ENCODE measurements around the gene ANKRD29.
"Not testable (repeated sequence)": the region's sequence is repeated elsewhere in the genome, so short reads cannot be mapped to it uniquely, and the experiment has no call there.

The ANKRD29 gene

DNA sequence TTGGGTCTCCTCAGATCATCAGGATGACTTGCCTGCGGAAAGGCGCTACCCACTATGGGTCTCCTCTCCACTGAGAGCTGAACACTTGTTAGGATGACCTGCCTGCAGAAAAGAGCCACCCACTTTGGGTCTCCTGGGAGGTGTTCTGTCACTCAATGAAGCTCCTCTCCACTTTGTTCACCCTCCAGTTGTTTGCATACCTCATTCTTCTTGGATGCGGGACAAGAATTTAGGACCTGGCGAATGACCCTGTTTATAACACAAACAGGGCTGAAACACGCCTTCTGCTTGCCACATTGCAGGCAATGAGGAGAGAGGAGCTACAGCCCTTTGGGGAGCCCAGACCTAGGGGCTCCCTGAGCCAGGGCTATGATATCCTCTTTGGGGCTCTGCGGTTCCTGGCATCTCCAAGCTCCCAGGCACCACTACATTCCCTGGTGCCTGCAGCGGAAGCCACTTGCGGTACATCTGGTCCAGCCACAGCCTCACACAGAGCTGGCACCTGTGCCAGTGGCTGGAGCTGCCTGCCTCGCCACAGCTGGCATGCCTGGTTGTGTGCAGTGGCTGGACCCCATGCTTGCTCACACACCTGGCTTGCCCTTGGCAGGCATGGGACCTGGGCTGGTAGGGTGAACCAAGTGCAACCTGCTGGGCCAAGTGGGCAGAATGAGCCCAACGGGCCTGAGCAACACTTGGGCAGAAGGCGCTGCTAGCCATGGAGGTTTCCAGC, 20.6 kb downstream of the ANKRD29 start:
- DNase-seq: no peak

DNA sequence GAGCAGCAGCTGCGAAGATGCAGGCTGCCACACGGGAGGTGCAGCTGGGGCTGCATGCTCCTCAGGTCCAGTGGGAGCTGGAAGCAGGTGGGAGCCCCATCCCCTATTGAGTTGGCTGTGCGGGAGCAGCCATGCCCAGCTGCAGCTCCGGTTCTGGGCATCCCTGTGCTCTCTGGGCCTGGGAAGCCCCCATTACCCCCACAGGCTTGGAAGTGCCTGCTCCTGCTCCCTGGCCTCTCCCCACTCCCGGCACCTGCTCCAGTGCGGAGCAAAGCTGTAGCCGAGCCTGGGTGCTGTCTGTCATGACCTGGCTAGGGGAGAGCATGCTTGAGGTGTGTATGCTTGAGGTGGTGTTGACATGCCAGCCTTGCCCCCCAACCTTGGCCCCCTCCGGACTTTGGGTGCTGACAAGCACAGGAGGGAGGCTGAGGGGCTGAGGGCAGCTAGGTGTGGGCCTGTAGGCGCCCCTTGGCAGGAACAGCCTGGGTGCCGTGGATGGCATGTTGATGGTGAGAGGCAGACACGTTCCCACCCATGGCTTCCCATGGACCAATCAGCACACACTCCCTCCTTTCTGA, 21.5 kb downstream of the ANKRD29 start:
- DNase-seq: no peak

DNA sequence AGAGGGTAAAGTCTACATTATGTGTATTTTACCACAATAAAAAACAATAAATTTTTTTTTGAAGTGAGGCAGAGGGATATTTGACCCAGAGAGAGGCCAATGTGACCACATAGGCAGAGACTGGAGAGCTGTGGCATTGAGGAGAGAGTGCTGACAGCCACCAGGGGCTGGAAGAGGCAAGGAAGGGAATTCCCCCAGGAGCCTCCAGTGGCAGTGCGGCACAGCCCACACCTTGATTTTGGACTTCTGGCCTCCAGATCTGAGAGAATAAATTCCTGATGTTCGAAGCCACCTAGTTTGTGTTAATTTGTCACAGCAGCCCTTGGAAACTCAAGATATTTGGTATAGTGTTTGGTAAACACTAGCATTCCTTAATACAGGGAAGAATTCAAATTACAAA, 22.7 kb downstream of the ANKRD29 start:
- no peak for DNase-seq

DNA sequence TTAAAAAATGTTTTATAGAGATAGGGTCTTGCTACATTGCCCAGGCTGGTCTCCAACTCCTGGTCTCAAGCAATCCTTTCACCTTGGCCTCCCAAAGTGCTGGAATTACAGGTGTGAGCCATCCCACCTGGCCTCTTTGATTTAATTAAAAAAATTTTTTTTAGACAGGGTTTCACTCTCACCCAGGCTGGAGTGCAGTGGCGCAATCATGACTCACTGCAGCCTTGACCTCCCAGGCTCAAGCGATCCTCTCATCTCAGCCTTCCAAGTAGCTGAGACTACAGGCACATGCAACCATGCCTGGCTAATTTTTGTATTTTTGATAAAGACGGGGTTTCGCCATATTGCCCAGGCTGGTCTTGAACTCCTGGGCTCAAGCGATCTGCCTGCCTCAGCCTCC, 26.3 kb downstream of the ANKRD29 start:
- DNase-seq: not testable (repeated sequence)

DNA sequence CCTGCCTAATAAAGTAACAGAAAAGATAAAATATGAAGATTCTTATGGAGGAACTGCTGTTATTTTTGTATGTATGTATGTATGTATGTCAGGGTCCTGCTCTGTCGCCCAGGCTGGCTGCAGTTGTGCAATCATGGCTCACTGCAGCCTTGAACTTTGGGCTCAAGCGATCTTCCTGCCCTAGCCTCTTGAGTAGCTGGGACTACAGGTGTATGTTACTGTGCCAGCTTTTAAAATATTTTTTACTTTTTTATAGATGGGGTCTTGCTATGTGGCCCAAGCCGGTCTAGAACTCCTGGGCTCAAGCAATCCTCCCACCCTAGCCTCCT, 26.7 kb downstream of the ANKRD29 start:
- no peak for DNase-seq

DNA sequence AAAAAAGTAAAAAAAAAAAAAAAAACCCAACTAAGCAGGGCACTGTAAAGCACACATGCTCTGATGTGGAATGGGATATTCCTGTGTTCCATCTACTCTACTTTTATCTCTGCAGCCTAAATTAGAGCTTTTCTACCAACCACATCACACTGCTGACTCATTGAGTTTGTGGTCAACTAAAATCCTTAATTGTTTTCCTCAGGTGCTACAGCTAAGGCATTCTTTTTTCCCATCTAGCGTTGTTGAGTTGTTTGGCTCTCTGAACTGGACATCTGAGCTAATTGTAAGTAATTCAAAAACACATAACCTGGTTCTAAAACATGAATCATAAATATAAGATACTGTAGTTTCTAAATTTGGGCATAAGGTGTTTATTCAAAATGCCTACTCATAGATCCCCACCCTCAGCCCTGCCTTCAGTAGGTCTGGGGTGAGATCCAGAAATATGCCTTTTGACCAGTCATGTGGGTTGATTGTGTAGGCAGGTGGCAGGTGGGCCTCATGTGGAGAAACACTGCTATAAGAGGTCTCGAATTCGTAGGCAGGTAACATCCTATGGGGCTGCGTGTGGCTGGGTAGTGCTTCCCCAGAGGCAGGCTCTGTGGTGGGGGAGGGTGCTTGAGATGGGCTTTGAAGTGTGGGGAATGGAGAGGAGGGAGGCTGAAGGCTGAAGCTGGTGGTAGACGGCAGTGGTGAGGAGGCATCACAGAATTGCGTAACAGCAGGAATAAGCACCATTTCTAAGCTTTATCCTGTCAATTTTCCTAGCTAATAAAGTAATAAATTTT, 27.2 kb downstream of the ANKRD29 start:
- no peak for DNase-seq

DNA sequence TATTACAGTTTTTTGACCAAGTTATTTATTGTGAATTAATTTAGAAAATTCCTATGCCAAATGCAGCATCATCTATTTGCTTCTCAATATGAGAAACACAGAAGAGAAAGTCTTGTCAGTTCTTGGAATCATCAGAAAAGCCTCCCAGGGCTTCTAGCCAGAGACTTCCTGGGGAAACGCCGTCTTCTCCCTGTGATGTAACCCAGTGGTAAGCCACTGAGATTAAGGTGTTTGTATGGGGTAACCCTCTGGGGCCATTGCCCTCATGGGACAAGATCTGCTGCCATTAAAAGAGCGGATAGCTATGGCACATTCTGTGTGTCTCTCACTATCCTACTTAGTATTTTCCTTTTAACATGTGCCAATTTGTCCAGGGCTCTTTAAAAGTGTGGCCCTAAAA, 28.0 kb downstream of the ANKRD29 start:
- no peak for DNase-seq

DNA sequence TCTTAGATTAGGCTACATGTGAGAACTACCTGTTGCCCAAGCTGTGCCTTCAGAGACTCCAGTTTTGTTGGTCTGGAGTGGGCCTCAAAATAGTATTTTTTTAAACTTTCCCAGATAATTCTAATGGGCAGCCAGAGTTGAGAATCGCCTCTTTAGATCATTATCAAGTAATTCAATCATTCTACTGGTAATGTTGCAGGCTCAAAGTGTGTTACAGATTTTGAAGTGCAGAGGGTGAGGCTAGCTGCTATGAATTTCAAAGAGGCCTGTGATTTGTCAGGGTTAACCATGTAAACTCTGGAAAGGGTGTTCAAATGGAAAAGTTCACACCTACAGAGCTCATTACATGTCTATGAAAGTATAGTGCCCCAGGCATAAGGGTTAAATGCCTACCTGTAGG, 30.1 kb downstream of the ANKRD29 start:
- DNase-seq: no peak

DNA sequence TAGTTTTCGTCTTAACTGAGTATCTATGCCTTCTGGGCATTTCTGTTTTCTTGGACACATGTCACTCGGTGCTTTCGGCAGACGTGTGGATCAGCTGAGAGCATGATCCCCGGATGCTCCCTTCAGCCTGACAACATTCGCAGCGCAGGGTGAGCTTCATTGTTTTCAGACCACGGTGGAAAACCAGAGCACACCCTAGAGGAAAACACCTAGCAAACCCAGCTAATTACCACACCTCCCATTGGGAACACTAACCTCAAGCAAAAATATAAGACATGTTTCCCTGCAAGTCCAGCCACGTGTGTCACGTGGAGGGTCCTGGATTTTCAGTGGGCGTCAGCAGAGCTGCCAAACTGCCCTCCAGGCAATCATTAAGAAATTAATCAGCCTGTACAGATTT, 31.0 kb downstream of the ANKRD29 start:
- DNase-seq: no peak

DNA sequence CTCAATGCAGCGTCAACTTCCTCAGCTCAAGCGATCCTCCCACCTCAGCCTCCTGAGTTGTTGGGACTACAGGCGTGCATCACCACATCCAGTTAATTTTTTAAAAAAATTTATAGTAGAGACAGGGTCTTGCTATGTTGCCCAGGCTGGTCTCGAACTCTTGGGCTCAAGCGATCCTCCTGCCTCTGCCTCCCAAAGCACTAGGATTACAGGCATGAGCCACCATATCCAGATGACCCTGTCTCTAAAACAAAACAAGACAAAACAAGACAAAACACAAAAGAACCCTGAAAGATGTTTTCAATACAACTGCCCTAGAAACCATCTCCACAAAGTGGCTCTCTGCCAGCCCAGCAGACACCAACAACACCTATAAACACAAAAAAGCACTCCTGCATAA, 31.4 kb downstream of the ANKRD29 start:
- DNase-seq: no peak

DNA sequence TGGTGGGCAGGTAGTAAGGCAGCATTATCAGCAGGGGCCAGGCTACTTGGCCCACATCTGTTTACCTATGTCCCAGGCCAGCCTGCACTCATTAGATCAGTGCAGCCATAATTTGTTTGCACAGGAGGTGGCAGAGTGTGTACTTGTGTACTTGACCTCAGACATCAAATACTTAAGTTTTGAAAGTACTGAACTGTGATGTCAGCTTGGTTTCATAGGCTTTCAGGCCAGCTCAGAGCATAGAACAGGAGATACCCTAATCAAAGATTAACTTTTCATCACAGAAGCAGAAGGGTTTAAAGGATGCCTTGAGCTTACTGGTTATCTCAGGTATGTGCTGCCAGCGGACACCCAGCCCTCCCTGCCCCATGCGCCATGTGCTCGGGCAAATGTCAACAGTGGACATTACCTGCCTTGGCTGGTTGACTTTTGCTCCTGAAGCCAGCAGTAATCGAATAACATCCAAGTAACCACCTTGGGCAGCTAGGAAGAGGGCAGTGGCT, 33.2 kb downstream of the ANKRD29 start:
- DNase-seq: no peak

DNA sequence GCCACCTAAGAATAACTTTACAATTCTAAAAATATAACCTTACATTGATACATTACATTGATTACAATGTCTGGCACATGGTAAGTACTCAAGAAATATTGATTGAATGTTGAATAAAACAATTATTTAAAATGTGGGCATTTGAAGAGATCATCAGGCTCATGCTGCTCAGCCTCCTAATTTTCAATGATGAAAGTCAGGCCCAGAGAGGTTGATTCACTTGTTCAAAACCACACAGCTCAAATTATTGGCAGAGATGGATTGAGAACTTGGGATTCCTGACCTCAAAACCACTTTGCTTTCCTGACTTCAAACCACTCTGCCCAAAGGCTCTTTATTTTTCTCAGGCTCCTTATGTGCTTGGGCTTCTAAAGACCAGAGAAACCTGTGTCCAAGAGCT, 34.7 kb downstream of the ANKRD29 start:
- no peak for DNase-seq

DNA sequence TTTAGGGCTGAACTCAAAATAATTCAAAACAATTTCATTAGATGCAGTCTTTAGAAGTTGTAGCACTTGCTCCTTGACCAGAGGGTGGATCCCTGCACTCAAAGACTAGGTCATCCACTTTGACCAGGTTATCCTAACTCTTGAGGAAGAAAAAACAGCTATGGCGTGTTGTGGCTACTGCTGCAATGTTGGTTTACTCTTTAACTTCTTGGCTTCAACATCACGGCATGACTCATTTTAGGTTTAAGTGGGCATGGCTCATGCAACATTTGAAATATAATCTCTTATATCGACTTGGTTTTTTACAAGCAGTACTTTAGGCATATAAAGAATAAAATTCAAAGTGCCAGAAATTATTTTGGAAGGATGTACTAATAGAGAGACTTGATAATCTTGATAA, 35.4 kb downstream of the ANKRD29 start:
- DNase-seq: no peak

DNA sequence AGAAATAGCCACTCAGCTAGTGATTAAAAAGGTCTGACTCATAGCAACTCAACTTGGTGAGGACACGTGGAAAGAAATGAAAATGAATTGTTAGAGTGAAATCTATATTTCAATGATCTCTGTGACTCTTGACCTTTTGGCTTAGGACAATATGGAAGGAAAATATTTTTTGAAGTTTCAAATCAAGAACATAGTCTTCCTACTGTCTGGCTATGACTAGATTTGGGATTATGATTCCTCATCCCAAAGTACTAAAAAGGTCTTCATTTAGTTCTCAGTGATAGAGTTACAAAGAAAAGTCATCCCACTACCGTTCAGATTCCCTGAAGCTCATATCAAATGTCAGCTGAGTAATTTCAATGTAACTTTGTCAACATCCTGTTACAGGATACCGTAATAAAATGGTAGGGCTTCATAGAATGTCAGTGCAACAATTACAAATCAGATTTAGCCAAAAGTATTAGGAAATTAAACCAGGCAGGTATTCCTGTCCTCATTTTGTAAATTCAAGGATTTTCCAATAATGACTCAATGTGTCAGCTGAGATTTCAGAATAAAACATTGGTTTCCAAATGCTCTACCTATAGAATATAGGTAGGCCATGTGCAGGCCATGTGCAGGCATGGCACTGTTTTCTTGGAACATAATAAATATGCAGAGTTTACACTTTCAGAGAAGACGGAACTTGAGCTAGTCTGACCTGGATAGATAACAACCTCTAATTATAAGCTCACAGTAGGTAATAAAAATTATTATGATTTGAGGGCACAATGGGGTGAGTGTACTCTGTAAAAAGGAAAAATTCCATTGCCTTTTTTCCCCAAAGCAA, 36.0 kb downstream of the ANKRD29 start:
- no peak for DNase-seq

DNA sequence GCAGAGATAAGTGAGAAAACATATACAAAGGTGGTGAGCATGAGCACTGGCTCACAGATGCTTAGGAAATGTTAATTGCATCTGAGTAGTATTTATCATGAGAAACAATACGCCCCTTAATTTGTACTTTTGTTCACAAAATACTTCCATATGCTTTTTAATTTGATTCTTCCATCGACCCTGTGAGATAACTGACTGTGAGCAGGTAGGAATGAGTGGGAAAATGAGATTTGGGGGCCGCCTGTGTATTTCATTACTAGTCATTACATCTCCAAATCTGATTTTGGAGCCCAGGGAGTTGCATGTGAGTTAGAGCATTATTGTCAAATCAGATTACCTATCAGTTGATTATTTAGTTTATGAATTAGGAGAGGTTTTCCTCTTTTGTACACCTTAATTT, 39.7 kb downstream of the ANKRD29 start:
- no peak for DNase-seq

DNA sequence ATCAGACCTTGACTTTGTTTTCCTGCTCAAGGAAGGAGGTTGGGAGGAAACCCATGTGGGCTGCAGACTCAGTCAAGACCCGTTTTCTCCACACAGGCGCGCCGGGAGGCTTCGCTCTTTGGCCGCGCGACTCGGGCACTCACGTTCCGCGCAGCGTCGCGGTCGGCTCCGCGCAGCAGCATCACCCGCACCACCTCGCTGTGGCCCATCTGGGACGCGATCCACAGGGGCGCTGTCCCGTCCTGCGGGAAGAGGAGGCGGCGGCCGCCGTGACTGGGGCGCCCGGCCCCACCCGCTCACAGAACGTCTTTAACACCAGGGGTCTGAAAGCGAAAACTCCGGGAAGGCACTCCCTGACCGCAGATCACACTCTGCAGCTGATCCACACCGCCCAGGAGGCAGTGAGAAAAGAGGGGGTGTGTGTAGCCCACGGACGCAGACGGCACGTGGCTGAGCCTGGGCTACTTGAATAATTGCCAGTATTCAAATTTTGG, 43.3 kb downstream of the ANKRD29 start:
- DNase-seq: no peak

DNA sequence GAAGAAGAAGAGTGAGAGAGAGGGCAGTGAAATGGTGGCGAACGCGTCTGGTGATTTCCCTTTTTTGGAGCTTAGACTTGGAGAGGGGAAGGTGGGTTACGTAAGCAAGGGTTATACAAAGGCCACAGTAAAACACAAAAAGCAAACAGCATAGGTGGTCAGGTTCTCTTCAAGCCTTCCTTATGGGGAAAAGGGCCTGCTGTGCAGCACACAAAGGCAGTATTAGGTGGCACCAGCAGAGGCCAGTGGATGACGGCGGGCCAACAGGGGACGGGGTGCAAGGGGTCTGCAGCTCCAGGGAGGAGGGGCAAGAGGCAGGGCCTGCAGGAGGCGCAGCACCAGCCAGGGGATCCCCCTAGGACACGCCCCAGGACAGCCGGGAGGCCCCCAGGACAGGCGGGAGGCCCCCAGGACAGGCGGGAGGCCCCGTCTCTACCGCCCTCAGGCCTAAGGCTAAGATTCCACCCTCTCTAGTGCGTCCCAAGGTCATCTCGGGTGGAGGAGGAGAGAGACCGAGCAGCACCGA, 43.8 kb downstream of the ANKRD29 start:
- no peak for DNase-seq

DNA sequence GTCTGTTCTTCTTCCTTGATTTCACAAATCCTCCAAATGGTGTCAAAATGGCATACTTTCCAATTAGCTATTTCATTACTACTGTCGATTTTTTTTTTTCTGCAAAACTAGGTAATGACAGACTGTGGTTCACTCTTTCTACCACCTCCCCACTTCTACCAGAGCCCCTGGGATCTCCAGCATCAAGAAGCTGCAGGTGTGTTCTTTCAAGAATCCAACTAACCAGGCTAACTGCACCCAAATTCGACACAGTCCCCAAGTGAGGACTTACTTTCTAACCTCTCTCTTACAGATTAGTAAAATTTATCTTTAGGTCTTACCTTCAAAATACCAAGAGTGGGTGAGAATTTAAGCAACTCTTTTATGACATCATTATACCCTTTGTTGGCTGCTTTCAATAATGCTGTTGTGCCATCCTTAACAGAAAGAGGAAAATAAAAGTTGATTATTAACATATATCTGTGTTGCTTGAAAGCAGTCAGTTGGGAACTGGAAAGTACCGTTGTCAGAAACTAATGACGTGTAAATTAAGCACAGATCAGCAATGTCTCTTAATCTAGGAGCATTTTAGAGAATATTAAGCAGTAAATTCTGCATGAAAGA, 45.2 kb downstream of the ANKRD29 start:
- DNase-seq: no peak

DNA sequence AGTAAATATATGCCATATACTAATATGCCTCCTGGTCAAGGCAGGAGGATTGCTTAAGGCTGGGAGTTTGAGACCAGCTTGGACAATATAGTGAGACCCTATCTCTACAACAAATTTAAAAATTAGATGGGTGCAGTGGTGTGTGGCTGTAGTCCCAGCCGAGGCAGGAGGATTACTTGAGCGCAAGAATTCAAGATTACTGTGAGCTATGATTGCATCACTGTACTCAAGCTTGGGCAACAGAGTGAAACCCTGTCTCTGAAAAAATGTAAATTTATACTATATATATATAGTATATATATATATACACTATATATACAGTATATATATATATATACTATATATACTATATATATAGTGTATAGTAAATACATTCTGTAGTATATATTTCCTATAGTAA, 46.5 kb downstream of the ANKRD29 start:
- no peak for DNase-seq

DNA sequence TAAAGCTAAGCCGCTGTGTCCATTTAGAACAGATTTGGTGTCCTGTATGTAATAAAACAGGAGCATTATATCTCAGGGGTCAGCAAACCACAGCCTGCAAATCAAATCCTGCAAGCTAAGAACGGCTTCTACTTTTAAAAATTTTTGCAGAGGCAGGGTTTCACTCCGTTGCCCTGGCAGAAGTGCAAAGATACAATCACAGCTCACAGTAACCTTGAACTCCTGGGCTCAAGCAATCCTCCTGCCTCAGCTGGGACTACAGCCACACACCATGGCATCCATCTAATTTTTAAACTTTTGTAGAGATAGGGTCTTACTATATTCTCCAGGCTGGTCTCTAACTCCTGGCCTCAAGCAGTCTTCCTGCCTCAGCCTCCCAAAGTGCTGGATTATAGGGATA, 47.8 kb downstream of the ANKRD29 start:
- DNase-seq: no peak

DNA sequence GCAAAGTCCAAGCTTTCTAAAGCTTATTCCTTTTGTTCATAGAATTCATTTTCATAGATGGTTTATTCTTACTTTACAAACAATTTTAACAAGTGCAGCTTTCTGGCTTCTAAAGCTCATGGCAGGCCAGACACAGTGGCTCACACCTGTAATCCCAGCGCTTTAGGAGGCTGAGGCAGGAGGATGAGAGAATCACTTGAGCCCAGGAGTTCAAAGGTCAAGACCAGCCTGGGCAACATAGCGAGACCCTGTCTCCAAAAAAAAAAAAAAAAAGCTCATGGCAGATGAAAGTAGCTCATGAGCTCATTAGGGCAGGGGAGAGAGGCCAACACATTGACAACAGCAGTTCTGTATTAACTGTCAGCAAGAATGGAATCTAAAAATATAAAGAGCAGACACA, 48.3 kb downstream of the ANKRD29 start:
- DNase-seq: no peak

DNA sequence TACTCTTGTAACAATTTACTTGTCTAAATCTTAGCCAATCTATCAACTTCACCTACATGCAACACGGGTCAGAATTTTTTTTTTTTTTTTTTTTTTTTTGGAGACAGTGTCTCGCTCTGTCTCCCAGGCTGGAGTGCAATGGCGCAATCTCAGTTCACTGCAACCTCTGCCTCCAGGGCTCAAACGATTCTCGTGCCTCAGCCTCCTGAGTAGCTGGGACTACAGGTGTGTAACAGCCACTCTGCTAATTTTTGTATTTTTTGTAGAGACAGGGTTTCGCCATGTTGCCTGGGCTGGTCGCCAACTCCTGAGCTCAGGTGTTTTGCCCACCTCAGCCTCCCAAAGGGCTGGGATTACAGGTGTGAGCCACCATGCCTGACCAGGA, 49.6 kb downstream of the ANKRD29 start:
- DNase-seq: not testable (repeated sequence)
